Measurements from ENCODE around the gene RNF39. TPM values are rescaled to one million over a fixed set of nuclear protein-coding genes. Genes with fewer than 3 reads are reported as not detected.
A peak's percentile ranks its signal among the peaks of the same experiment; 100 is the strongest.

The RNF39 gene
- total and polyA plus RNA-seq, 2 of the 13 experiments (the other 11 are each of a cell fraction or from before 2014, with no cell fraction given), result 0.13 to 1.8 TPM

- peak; percentile 83; the same call in 1 of the 2 replicates for TF ChIP-seq ZBTB34 (CRISPR knock-in tag; IDR thresholded peaks at IDR 0.05)
- no peak for TF ChIP-seq RNF2 (conservative IDR thresholded peaks at IDR 0.05; ENCODE audit: low read depth)
- TF ChIP-seq ZNF670 (CRISPR knock-in tag; IDR thresholded peaks at IDR 0.05; ENCODE audit: borderline replicate concordance), result 0 out of 2 replicates have a peak, but pooled peaks have one; percentile 35
- TF ChIP-seq IRX3 (CRISPR knock-in tag; IDR thresholded peaks at IDR 0.05; ENCODE audit: borderline replicate concordance, low read depth), result no peak; the same call in 1 of the 2 replicates
- no peak for TF ChIP-seq ZNF446 (CRISPR knock-in tag; IDR thresholded peaks at IDR 0.05)
- no peak for TF ChIP-seq ZNF430 (CRISPR knock-in tag; IDR thresholded peaks at IDR 0.05)
- TF ChIP-seq KLF11 (CRISPR knock-in tag; IDR thresholded peaks at IDR 0.05), result peak; percentile 22; the same call in 1 of the 2 replicates
- 0 out of 2 replicates have a peak, but pooled peaks have one; percentile 19 for TF ChIP-seq WIZ (CRISPR knock-in tag; IDR thresholded peaks at IDR 0.05)
- TF ChIP-seq NR2F2 (IDR thresholded peaks at IDR 0.05; ENCODE audit: borderline replicate concordance, low read depth), result 0 out of 2 replicates have a peak, but pooled peaks have one; percentile 34
- TF ChIP-seq, protein P1, sequence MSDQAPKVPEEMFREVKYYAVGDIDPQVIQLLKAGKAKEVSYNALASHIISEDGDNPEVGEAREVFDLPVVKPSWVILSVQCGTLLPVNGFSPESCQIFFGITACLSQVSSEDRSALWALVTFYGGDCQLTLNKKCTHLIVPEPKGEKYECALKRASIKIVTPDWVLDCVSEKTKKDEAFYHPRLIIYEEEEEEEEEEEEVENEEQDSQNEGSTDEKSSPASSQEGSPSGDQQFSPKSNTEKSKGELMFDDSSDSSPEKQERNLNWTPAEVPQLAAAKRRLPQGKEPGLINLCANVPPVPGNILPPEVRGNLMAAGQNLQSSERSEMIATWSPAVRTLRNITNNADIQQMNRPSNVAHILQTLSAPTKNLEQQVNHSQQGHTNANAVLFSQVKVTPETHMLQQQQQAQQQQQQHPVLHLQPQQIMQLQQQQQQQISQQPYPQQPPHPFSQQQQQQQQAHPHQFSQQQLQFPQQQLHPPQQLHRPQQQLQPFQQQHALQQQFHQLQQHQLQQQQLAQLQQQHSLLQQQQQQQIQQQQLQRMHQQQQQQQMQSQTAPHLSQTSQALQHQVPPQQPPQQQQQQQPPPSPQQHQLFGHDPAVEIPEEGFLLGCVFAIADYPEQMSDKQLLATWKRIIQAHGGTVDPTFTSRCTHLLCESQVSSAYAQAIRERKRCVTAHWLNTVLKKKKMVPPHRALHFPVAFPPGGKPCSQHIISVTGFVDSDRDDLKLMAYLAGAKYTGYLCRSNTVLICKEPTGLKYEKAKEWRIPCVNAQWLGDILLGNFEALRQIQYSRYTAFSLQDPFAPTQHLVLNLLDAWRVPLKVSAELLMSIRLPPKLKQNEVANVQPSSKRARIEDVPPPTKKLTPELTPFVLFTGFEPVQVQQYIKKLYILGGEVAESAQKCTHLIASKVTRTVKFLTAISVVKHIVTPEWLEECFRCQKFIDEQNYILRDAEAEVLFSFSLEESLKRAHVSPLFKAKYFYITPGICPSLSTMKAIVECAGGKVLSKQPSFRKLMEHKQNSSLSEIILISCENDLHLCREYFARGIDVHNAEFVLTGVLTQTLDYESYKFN (CRISPR knock-in tag; conservative IDR thresholded peaks at IDR 0.05), result 0 out of 2 replicates have a peak, but pooled peaks have one; percentile 4
- TF ChIP-seq ZSCAN12 (CRISPR knock-in tag; IDR thresholded peaks at IDR 0.05), result no peak
- peak; percentile 21; the same call in 1 of the 2 replicates for TF ChIP-seq ZBTB33 (CRISPR knock-in tag; IDR thresholded peaks at IDR 0.05)
- peak; percentile 17; the same call in 1 of the 2 replicates for TF ChIP-seq HIC2 (CRISPR knock-in tag; IDR thresholded peaks at IDR 0.05; ENCODE audit: low read depth)
- TF ChIP-seq, protein P2, sequence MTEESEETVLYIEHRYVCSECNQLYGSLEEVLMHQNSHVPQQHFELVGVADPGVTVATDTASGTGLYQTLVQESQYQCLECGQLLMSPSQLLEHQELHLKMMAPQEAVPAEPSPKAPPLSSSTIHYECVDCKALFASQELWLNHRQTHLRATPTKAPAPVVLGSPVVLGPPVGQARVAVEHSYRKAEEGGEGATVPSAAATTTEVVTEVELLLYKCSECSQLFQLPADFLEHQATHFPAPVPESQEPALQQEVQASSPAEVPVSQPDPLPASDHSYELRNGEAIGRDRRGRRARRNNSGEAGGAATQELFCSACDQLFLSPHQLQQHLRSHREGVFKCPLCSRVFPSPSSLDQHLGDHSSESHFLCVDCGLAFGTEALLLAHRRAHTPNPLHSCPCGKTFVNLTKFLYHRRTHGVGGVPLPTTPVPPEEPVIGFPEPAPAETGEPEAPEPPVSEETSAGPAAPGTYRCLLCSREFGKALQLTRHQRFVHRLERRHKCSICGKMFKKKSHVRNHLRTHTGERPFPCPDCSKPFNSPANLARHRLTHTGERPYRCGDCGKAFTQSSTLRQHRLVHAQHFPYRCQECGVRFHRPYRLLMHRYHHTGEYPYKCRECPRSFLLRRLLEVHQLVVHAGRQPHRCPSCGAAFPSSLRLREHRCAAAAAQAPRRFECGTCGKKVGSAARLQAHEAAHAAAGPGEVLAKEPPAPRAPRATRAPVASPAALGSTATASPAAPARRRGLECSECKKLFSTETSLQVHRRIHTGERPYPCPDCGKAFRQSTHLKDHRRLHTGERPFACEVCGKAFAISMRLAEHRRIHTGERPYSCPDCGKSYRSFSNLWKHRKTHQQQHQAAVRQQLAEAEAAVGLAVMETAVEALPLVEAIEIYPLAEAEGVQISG (CRISPR knock-in tag; IDR thresholded peaks at IDR 0.05), result peak; percentile 54; the same call in 1 of the 2 replicates
- TF ChIP-seq HCFC1 (IDR thresholded peaks at IDR 0.05; ENCODE audit: low read depth, low read length), result no peak
- TF ChIP-seq HNRNPL (IDR thresholded peaks at IDR 0.05; ENCODE audit: low read depth, low read length), result peak; percentile 84
Measured at GRCh38 chr6:30075790-30076732, 492 bp upstream of the RNF39 start (continued).

Data from HepG2 (cell line).